ENCODE data around the gene PPP3CB.
A peak's percentile ranks its signal among the peaks of the same experiment; 100 is the strongest.
"Not testable (repeated sequence)": the region's sequence is repeated elsewhere in the genome, so short reads cannot be mapped to it uniquely, and the experiment has no call there.

PPP3CB gene

GRCh38 chr10:73413528-73414229 lies 82.1 kb downstream of the PPP3CB start, which contains the start of gene ANXA7:
Gene ANXA7, minus strand, starts transcription at chr10:73414058. Its CDS starts 13,202 bp downstream, at chr10:73400856.
- DNase-seq = peak; percentile 45

DNA sequence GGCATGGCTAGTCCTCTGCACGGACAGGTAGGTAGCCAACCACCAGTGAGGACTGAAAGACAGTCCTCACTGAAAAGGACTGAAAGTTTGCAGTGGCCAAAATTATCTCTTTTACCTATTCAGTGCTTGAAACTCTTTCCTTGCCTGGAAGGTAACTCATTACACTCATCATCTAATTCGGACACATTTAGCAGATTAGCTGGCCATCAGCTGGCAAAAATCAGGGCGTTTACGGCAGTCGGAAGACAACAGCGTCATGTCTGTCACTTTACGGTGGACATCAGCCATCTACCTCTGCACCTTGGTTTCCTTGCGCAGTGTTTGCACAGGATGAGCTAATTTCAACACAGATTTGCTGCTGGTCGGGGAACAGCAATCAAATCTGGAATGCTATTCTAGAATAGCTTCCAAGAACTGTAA lies 82.7 kb downstream of the PPP3CB start:
- DNase-seq = peak; percentile 63

GRCh38 chr10:73410897-73411296 lies 84.9 kb downstream of the PPP3CB start:
- no peak for DNase-seq

DNA sequence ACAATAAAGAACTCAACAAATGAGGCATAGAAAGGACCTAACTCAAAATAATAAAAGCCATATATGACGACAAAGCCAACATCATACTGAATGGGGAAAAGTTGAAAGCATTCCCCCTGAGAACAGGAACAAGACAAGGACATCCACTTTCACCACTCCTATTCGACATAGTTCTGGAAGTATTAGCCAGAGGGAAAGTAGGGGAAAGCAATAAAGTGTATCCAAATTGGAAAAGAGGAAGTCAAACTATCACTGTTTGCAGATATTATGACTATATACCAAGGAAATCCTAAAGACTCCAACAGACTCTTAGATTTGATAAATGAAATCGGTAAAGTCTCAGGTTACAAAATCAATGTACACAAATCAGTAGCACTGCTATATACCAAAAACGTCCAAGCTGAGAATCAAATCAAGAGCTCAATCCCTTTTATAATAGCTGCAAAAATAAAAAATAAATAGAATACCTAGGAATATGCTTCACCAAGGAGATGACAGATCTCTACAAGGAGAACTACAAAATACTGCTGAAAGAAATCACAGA lies 86.8 kb downstream of the PPP3CB start:
- DNase-seq = no peak

DNA sequence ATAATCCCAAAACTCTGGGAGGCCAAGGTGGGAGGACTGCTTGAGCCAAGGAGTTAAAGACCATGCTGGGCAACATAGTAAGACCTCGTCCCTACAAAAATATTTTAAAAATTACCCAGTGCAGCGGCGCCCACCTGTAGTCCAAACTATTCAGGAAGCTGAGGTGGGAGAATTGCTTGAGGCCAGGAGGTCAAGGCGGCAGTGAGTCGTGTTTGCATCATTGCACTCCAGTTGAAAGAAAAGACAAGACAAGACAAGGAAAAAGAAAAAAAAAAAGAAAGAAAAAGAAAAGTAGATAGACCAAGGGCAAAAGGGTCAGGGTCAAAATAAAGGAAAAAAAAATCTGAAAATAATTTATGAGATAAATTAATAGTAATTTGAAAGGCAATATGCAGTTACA lies 87.8 kb downstream of the PPP3CB start:
- DNase-seq = no peak

GRCh38 chr10:73407495-73407894 lies 88.3 kb downstream of the PPP3CB start:
- DNase-seq = no peak

DNA sequence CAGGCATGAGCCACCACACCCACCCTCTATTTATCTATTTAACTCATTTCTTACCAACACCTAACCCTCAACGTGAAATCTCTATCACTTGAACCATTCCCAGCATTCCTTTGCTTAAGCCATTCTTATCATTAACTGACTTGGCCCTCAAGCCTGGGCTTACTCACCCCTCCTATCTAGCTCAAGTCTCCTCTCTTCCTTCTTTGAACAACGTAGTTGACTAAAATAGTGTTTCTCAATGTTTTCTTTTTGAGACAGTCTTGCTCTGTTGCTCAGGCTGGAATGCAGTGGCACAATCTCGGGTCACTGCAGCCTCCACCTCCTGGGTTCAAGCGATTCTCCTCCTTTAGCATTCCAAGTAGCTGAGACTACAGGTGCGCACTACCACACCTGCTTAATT lies 89.0 kb downstream of the PPP3CB start:
- no peak for DNase-seq

- DNase-seq = no peak
Measured at GRCh38 chr10:73405556-73405955, 90.3 kb downstream of the PPP3CB start.

GRCh38 chr10:73404690-73405089 lies 91.1 kb downstream of the PPP3CB start:
- no peak for DNase-seq

DNA sequence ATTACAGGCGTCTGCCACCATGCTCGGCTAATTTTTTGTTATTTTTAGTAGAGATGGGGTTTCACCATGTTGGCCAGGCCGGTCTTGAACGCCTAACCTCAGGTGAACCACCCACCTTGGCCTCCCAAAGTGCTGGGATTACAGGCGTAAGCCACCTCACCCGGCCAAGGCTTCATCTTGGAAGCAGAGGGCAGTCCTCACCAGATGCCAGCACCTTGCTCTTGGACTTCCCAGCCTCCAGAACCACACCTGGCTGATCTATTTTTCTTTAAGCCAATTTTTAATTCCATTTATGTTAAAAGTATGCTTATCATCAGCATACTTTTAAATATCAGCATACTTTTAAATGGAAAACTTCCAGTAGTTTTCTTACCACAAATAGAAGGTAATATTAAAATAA lies 94.2 kb downstream of the PPP3CB start:
- DNase-seq = no peak

GRCh38 chr10:73399063-73399462 lies 96.8 kb downstream of the PPP3CB start:
- DNase-seq = no peak

DNA sequence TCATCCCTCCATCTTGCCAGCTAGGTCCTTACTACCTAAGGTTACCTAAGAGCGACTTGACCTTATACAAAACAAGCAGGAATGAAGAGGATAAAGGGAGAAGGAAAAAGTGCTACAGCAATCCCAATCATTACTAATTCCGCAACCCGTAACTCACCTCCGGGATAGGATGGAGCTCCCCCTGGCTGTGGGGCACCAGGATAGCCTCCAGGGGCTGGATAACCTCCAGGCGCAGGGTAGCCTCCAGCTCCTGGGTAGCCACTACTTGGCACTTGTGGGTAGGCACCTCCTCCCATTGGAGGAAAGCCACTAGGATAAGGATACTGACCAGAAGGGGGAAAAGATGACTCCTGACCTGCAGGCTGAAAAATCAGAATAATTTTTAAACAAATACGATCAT lies 97.8 kb downstream of the PPP3CB start:
- no peak for DNase-seq

DNA sequence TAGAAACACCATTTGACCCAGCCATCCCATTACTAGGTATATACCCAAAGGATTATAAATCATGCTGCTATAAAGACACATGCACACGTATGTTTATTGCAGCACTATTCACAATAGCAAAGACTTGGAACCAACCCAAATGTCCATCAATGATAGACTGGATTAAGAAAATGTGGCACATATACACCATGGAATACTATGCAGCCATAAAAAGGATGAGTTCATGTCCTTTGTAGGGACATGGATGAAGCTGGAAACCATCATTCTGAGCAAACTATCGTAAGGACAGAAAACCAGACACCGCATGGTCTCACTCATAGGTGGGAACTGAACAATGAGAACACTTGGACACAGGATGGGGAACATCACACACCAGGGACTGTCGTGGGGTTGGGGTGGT lies 101.5 kb downstream of the PPP3CB start:
- DNase-seq = not testable (repeated sequence)

DNA sequence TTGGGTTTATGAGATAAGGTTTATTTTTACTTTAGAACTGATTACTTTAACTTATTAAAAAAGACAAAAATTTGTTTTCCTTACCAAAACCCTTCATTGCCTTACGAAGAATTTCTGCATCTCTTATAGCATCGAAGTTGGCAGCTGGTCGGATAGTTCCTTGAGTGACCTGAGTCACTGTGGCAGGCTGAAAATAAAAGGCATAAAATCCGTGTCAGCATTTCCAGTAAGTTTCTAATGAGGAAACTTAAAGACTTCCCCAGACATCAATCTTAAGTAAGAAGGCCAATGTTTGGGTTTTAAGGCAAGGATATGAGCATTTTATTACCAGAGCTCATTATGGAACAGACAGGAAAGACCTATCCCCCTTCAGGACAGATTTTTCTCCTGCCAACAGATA lies 107.6 kb downstream of the PPP3CB start:
- DNase-seq = no peak

DNA sequence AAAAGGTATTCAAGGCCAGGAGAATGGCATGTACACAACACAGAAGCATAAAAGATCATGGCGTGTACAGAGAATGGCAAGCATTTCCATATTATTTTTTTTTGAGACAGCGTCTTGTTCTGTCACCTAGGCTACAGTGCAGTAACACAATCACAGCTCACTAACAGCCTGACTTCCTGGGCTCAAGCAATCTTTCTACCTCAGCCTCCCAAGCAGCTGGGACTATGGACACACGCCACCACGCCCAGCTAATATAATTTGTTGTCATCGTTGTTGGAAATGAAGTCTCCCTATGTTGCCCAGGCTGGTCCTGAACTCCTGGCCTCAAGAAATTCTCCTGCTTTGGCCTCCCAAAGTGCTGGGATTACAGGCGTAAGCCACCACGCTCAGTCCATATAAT lies 109.2 kb downstream of the PPP3CB start:
- DNase-seq = no peak

Data from NCI-H2029 (cell line).